ENCODE results near the gene ARHGAP42. TPM values are rescaled to one million over a fixed set of nuclear protein-coding genes. Genes with fewer than 3 reads are reported as not detected.

ARHGAP42 gene
- total and polyA plus RNA-seq, 10 of the 15 experiments (the other 5 are each of a cell fraction or from before 2014, with no cell fraction given): 1.8 to 6.3 (median 3.2) TPM

DNA sequence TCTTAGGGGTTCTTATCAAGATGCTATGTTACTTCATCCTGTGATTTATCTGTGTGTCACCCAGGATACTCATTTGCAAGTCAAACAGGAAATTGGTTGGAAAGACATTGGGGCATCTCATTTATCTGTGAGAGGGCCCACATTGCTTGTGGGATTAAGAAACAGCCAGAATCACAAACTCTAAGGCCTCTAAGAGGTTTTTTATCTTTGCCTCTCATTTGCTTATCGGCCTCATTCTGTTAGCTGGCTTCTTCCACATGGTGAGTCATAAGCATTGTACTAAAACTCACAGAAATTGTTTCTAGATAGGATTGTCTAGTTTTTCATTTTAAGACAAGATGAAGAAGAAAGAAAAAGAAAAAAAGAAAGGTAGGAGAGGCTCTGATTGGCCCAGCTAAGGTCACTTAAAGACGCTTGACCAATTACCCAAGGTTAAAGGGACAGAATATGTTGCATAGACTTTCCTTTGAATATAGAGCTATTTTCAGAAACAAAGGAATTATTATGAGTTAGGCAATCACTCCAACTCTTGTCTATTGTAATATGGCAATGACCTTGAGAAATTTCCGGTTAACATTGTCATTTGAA lies 121.9 kb downstream of the ARHGAP42 start:
- DNase-seq (ENCODE audit: low read depth, low spot score) (no peak), FAIRE-seq (no peak), ATAC-seq (no peak)
- in situ Hi-C loops (cut with MboI) (no loop called here), intact Hi-C loops (cut with micrococcal nuclease; ENCODE audit: unreplicated experiment) (no loop called here)
- no peak overlapping the region for H3K27ac ChIP-seq (ENCODE audit: control insufficient read depth, insufficient read depth)
- no peaks in the 10 kb centered on the region for H3K27me3 ChIP-seq (replicated peaks in 1 of 2; ENCODE audit: control insufficient read depth in 2 of 2, insufficient read depth in 2 of 2, low read length in 1 of 2)
- 86% methylated on average over 3 of the region's 3 CpGs for WGBS (ENCODE audit: insufficient coverage, insufficient replicate concordance, low lambda C conversion rate, missing lambda C conversion rate)
- BruUV-seq (replicated peaks): no TSS peak
- no peak overlapping the region for H3K4me3 ChIP-seq
- no peaks in the 10 kb centered on the region for H4K20me1 ChIP-seq (ENCODE audit: control insufficient read depth, insufficient read depth)
- ChIA-PET CTCF (interaction anchor here (0.9 to 1.7 kb wide), 2 partner anchors 9 to 12 kb away, joined by 3 to 4 read pairs; no protein-coding TSS in a partner anchor), SMC1A (ENCODE audit: uncharacterized antibody, unreplicated experiment) (interaction anchor here (1.0 kb wide), 1 partner anchor 23 kb away, joined by 3 read pairs; no protein-coding TSS in a partner anchor), POLR2A (no interaction called here), RAD21 (ENCODE audit: unreplicated experiment) (no interaction called here)
- no peaks in the 10 kb centered on the region for H3K36me3 ChIP-seq (ENCODE audit: control insufficient read depth in 2 of 2, insufficient read depth in 2 of 2, low read length in 1 of 2)
- H3K4me2 ChIP-seq (ENCODE audit: control insufficient read depth, insufficient read depth): no peak overlapping the region
- no peaks in the 10 kb centered on the region for H3K9me3 ChIP-seq (replicated peaks; ENCODE audit: control insufficient read depth, insufficient read depth, low read length)
- no peaks in the 10 kb centered on the region for H3K4me1 ChIP-seq (ENCODE audit: control insufficient read depth, insufficient read depth, low read length)
- no peak for TF ChIP-seq YY1 (IDR thresholded peaks at IDR 0.05; ENCODE audit: low read depth, low read length)
- no peak for TF ChIP-seq NR2F1 (conservative IDR thresholded peaks at IDR 0.05)
- TF ChIP-seq TAF1 (IDR thresholded peaks at IDR 0.05; ENCODE audit: borderline replicate concordance, low read depth, low read length): no peak
- TF ChIP-seq RAD51 (IDR thresholded peaks at IDR 0.05): no peak
- TF ChIP-seq ZZZ3 (IDR thresholded peaks at IDR 0.05; ENCODE audit: control insufficient read depth, insufficient read length, low read depth): no peak
- TF ChIP-seq, protein P1, sequence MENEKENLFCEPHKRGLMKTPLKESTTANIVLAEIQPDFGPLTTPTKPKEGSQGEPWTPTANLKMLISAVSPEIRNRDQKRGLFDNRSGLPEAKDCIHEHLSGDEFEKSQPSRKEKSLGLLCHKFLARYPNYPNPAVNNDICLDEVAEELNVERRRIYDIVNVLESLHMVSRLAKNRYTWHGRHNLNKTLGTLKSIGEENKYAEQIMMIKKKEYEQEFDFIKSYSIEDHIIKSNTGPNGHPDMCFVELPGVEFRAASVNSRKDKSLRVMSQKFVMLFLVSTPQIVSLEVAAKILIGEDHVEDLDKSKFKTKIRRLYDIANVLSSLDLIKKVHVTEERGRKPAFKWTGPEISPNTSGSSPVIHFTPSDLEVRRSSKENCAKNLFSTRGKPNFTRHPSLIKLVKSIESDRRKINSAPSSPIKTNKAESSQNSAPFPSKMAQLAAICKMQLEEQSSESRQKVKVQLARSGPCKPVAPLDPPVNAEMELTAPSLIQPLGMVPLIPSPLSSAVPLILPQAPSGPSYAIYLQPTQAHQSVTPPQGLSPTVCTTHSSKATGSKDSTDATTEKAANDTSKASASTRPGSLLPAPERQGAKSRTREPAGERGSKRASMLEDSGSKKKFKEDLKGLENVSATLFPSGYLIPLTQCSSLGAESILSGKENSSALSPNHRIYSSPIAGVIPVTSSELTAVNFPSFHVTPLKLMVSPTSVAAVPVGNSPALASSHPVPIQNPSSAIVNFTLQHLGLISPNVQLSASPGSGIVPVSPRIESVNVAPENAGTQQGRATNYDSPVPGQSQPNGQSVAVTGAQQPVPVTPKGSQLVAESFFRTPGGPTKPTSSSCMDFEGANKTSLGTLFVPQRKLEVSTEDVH (IDR thresholded peaks at IDR 0.05; ENCODE audit: low read depth, partially characterized antibody): no peak
- TF ChIP-seq RCOR1 (conservative IDR thresholded peaks at IDR 0.05; ENCODE audit: low read depth, low read length): no peak
- no peak for TF ChIP-seq ZNF274 (IDR thresholded peaks at IDR 0.05; ENCODE audit: insufficient read depth, insufficient read length)
- TF ChIP-seq HDGF (IDR thresholded peaks at IDR 0.05): no peak
- TF ChIP-seq RB1 (IDR thresholded peaks at IDR 0.05; ENCODE audit: borderline replicate concordance): no peak
- no peak for TF ChIP-seq MTA3 (IDR thresholded peaks at IDR 0.05; ENCODE audit: borderline replicate concordance, low read length)
- H3K9ac ChIP-seq (ENCODE audit: control insufficient read depth, insufficient read depth, low read length): no peak overlapping the region
- no peak overlapping the region for H2AFZ ChIP-seq (ENCODE audit: control insufficient read depth, low read depth, low read length)
- H3K79me2 ChIP-seq (ENCODE audit: control insufficient read depth, insufficient read depth, low read length): no peaks in the 10 kb centered on the region

All from GM12878 (cell line).